Lower leg skin (tissue), 3 donors: ENCODE results near the gene GNB1L.

ENCODE experiments used
- POLR2A ChIP-seq, 2 donors: fragments of 450-650 bp; IDR thresholded peaks; one replicate each; pipeline ENCODE4 v1.6.1; 2016 to 2017; ENCODE audit warnings: antibody characterized with exemption in 2 of 2, mild to moderate bottlenecking in 1 of 2, moderate library complexity in 1 of 2
- TF ChIP-seq, protein P1 (sequence below), 3 donors: fragments of 450-650 bp; IDR thresholded peaks; one replicate each; pipeline ENCODE4 v1.5.1; 2016; ENCODE audit warnings: antibody characterized with exemption in 3 of 3, mild to moderate bottlenecking in 3 of 3, moderate library complexity in 2 of 3

GRCh38 chr22:19897726-19898125, 43.1 kb upstream of the GNB1L start:
- TF ChIP-seq, protein P1, sequence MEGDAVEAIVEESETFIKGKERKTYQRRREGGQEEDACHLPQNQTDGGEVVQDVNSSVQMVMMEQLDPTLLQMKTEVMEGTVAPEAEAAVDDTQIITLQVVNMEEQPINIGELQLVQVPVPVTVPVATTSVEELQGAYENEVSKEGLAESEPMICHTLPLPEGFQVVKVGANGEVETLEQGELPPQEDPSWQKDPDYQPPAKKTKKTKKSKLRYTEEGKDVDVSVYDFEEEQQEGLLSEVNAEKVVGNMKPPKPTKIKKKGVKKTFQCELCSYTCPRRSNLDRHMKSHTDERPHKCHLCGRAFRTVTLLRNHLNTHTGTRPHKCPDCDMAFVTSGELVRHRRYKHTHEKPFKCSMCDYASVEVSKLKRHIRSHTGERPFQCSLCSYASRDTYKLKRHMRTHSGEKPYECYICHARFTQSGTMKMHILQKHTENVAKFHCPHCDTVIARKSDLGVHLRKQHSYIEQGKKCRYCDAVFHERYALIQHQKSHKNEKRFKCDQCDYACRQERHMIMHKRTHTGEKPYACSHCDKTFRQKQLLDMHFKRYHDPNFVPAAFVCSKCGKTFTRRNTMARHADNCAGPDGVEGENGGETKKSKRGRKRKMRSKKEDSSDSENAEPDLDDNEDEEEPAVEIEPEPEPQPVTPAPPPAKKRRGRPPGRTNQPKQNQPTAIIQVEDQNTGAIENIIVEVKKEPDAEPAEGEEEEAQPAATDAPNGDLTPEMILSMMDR (IDR thresholded peaks at IDR 0.05): no peak
- TF ChIP-seq POLR2A (IDR thresholded peaks at IDR 0.05): no peak
